ENCODE measurements around the gene DENND5A. TPM values are rescaled to one million over a fixed set of nuclear protein-coding genes. Genes with fewer than 3 reads are reported as not detected.

DENND5A gene
- total RNA-seq, 1 donor from 2014 or later, result 75.3 TPM

DNA sequence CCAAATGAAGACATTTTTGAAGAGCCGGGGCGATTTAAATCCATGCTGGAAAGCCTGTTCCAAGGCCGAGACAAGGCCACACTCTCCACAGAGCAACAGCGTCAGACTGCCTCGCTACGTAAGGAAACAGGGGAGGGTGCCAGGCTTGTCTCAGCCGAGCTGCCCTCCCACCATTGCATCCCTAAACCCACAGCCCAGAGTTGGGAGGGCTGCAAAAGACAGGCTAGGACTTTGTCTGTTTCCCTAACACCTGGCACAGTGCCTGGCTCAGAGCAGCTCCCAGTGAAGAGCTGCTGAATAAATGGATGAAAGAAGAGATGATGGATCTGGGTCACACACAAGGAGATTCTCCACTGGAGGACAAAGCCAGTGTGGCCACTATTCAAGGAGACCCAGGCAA, 122.4 kb downstream of the DENND5A start:
- Mint-ChIP-seq H3K27me3 (no peaks in the 10 kb centered on the region), H3K27ac (no peak overlapping the region), H3K9me3 (ENCODE audit: low read depth) (no peaks in the 10 kb centered on the region), H3K36me3 (ENCODE audit: insufficient read depth) (peaks cover 20% of the 10 kb centered on the region), H3K4me3 (ENCODE audit: low read depth) (no peak overlapping the region), H3K4me1 (ENCODE audit: low read depth) (no peaks in the 10 kb centered on the region)
- DNase-seq (ENCODE audit: low spot score, unreplicated experiment), result no peak
- TF ChIP-seq, protein P1, sequence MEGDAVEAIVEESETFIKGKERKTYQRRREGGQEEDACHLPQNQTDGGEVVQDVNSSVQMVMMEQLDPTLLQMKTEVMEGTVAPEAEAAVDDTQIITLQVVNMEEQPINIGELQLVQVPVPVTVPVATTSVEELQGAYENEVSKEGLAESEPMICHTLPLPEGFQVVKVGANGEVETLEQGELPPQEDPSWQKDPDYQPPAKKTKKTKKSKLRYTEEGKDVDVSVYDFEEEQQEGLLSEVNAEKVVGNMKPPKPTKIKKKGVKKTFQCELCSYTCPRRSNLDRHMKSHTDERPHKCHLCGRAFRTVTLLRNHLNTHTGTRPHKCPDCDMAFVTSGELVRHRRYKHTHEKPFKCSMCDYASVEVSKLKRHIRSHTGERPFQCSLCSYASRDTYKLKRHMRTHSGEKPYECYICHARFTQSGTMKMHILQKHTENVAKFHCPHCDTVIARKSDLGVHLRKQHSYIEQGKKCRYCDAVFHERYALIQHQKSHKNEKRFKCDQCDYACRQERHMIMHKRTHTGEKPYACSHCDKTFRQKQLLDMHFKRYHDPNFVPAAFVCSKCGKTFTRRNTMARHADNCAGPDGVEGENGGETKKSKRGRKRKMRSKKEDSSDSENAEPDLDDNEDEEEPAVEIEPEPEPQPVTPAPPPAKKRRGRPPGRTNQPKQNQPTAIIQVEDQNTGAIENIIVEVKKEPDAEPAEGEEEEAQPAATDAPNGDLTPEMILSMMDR (IDR thresholded peaks at IDR 0.05; ENCODE audit: unreplicated experiment), result no peak

DNA sequence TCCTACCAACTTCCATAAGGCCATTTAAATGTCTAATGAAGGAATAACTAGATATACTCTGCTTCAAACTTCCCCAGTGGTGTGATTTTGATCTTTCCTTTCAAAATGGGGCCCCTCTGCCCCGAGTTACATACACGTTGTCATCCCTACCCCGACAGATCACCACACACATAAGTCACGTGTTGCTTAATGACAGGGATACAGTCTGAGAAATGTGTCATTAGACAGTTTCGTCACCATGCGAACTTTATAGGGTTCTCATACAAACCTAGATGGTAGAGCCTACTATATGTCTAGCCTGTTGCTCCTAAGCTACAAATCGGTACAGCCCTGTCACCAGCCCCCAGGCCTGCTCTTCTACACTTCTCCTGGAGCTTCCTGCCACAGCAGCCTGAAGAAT, 124.0 kb downstream of the DENND5A start:
- DNase-seq (ENCODE audit: low spot score, unreplicated experiment), result no peak
- peaks cover 2% of the 10 kb centered on the region for H3K4me1 Mint-ChIP-seq (ENCODE audit: low read depth)
- peaks cover 13% of the 10 kb centered on the region for H3K36me3 Mint-ChIP-seq (ENCODE audit: insufficient read depth)
- H3K27me3 Mint-ChIP-seq, result no peaks in the 10 kb centered on the region
- TF ChIP-seq, protein P1 (IDR thresholded peaks at IDR 0.05; ENCODE audit: unreplicated experiment), result no peak
- H3K9me3 Mint-ChIP-seq (ENCODE audit: low read depth), result no peaks in the 10 kb centered on the region
- no peak overlapping the region for H3K4me3 Mint-ChIP-seq (ENCODE audit: low read depth)
- H3K27ac Mint-ChIP-seq, result no peak overlapping the region

DNA sequence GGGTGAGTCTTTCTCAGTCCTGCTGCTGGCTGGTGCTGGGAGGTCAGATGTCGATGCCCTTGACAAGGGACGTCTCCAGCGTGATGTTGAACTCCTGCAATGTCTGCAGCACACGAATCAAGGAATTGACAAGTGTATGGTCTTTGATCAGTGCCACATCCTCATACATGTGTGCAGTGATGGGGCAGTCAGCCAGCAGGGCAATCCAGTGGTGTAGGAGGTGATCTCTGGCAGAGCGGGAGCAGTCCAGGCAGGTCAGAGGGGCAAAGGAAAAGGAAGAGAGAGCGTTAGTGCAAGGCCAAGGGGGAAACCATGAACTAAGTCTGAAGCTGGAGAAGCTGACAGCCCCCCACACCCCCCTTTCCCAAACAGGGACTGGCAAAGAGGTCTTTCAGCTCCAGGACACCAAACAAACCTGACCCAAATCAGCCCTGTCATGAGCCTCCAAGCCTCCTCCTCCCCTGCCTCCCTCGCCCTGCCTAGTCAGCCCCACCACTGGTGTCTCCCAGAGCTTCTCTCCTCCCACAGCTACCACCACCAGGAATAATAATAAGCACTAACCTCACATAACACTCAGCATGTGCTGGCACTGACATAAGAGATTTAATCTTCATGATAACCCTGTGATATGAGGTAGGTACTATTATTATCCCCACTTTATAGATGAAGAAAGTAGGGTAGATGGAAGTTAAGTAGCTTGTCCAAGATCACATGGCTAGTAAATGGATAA, 125.4 kb downstream of the DENND5A start:
- peaks cover 14% of the 10 kb centered on the region for H3K36me3 Mint-ChIP-seq (ENCODE audit: insufficient read depth)
- TF ChIP-seq, protein P1 (IDR thresholded peaks at IDR 0.05; ENCODE audit: unreplicated experiment), result no peak
- H3K27me3 Mint-ChIP-seq, result no peaks in the 10 kb centered on the region
- no peaks in the 10 kb centered on the region for H3K9me3 Mint-ChIP-seq (ENCODE audit: low read depth)
- H3K4me3 Mint-ChIP-seq (ENCODE audit: low read depth), result no peak overlapping the region
- H3K27ac Mint-ChIP-seq, result no peak overlapping the region
- no peak for DNase-seq (ENCODE audit: low spot score, unreplicated experiment)
- H3K4me1 Mint-ChIP-seq (ENCODE audit: low read depth), result peaks cover 2% of the 10 kb centered on the region

DNA sequence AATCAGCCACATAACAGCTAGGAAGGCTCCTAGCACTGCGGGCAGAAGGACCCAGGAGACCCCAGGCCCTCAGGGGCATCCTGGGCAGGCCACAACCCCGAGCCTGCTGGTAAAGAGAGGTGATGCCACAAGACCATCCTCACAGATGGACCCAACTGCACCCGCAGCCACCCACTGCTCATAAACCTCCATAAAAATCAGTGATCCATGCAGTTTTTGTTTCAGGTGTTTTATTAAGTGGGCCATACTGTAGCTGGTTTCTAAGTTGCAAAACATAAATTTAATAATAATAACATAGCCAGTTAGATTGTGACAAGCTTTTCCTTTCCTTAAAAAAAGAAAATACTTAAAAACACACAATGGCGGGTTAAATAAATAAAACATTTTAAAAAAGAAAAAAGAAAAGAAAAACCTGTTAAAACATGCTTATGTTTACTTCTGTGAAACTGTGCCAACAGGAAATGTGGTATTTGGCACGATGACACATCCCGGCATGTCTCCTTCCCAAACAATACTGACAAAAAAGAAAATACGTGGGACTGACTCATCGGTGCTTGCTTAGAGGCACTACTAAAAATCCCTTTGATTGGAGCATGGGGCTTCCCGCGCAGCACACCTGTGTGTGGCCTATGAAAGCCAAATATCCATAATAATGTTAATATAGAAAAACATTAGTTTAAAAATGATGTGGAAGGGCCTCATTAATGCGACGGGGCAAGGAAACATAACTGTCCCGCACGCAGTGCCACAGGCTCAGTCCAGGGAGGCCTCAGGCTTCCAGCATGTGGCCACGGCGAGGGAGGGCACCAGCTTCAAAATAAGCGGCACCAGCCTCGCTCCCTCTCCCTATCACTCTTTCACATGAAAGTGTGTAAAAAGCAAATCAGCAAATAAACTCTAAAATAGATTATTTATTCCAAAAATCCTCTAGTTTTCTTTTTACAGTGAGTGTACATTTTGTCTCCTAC, 126.3 kb downstream of the DENND5A start:
- H3K36me3 Mint-ChIP-seq (ENCODE audit: insufficient read depth), result peaks cover 14% of the 10 kb centered on the region
- peaks cover 2% of the 10 kb centered on the region for H3K4me1 Mint-ChIP-seq (ENCODE audit: low read depth)
- no peak overlapping the region for H3K4me3 Mint-ChIP-seq (ENCODE audit: low read depth)
- H3K27ac Mint-ChIP-seq, result no peak overlapping the region
- TF ChIP-seq, protein P1 (IDR thresholded peaks at IDR 0.05; ENCODE audit: unreplicated experiment), result no peak
- DNase-seq (ENCODE audit: low spot score, unreplicated experiment), result no peak
- H3K27me3 Mint-ChIP-seq, result no peaks in the 10 kb centered on the region
- H3K9me3 Mint-ChIP-seq (ENCODE audit: low read depth), result no peaks in the 10 kb centered on the region

DNA sequence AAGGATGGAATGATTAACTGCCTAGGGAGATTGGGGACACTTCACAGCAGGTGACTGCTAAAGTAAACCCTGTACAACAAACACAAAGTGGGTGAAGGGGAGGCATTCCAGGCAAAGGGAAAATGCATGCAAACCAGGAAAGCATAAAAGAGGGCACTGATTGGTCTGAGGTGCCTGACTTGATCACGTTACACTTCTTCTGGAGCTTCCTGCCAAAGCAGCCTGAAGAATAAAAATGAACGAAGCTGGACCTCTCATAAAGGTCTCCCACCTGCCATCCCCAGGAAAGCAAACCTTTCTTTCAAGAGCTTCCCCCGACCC, 127.1 kb downstream of the DENND5A start:
- peaks cover 14% of the 10 kb centered on the region for H3K36me3 Mint-ChIP-seq (ENCODE audit: insufficient read depth)
- H3K27me3 Mint-ChIP-seq, result no peaks in the 10 kb centered on the region
- DNase-seq (ENCODE audit: low spot score, unreplicated experiment), result no peak
- no peaks in the 10 kb centered on the region for H3K9me3 Mint-ChIP-seq (ENCODE audit: low read depth)
- H3K4me3 Mint-ChIP-seq (ENCODE audit: low read depth), result no peak overlapping the region
- TF ChIP-seq, protein P1 (IDR thresholded peaks at IDR 0.05; ENCODE audit: unreplicated experiment), result no peak
- peaks cover 2% of the 10 kb centered on the region for H3K4me1 Mint-ChIP-seq (ENCODE audit: low read depth)
- H3K27ac Mint-ChIP-seq, result no peak overlapping the region
